Effector memory CD4-positive, alpha-beta T cell (primary cell): Measurements from ENCODE around the gene COPA.

Experiments
- DNase-seq, 3 donors: peaks; one replicate each; pipeline ENCODE4 v3.0.0-alpha.2; 2020
- H3K27ac ChIP-seq: 2 replicates; pipeline ENCODE4 v1.7.0; 2013; ENCODE audit warnings: mild to moderate bottlenecking, low read length, moderate library complexity; ENCODE audit not compliant: insufficient read depth, poor library complexity, severe bottlenecking
- H3K27me3 ChIP-seq: replicated peaks from 2 replicates; pipeline ENCODE4 v1.7.0; 2013; ENCODE audit warnings: mild to moderate bottlenecking, low read length; ENCODE audit not compliant: insufficient read depth, control insufficient read depth, poor library complexity, severe bottlenecking
- H3K36me3 ChIP-seq: 2 replicates; pipeline ENCODE4 v1.7.0; 2013; ENCODE audit warnings: mild to moderate bottlenecking, low read length, moderate library complexity; ENCODE audit not compliant: control insufficient read depth, insufficient read depth
- H3K4me1 ChIP-seq: 2 replicates; pipeline ENCODE4 v1.7.0; 2013; ENCODE audit warnings: low read length, mild to moderate bottlenecking; ENCODE audit not compliant: control insufficient read depth, insufficient read depth, poor library complexity, severe bottlenecking
- H3K4me3 ChIP-seq: 2 replicates; pipeline ENCODE4 v1.7.0; 2013; ENCODE audit warnings: low read length, low read depth, mild to moderate bottlenecking; ENCODE audit not compliant: insufficient read depth, poor library complexity, severe bottlenecking
- H3K9me3 ChIP-seq: 2 replicates; pipeline ENCODE4 v1.7.0; 2013; ENCODE audit warnings: mild to moderate bottlenecking, low read length, moderate library complexity; ENCODE audit not compliant: control insufficient read depth

Gene COPA

DNA sequence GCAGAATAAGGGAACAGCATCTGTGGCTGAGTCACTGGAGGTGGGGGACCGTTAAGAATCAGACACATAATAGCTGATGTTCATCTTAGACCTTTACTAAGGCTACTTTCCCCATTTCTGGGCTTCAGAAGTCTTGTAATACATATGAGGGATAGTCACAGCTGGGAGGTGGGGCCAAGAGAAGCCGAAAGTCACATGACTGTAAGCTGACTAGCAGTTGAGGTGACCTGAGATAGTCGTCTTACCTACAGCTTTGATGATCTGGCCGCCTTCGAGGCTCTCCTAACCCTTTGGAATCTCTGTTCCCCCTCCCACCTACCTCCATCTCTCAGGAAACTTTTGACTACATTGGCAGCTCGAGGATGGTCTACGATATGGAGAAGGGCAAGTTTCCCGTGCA, 9.5 kb upstream of the COPA start:
- Histone ChIP-seq H3K4me3 (no peak overlapping the region), H3K27ac (no peak overlapping the region), H3K9me3 (no peaks in the 10 kb centered on the region), H3K36me3 (peaks cover 94% of the 10 kb centered on the region), H3K27me3 (no peaks in the 10 kb centered on the region), H3K4me1 (no peaks in the 10 kb centered on the region)
- no peak for DNase-seq

DNA sequence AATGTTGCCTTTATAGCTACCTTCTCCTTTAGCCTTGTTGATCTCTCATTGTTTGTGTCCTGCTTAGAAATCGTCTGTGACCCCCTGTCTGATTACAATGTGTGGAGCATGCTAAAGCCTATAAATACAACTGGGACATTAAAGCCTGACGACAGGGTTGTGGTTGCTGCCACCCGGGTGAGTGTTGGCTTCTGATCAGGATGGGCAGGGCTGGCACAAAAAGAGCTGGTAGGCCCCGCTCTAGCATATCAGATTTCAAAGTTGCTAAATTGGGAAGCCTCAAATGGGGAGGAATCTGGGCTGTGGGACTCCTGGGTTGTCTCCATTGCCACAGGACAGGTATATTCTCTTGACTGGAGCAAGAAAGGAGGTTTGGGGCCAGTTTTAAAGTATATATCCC, 8.6 kb upstream of the COPA start:
- Histone ChIP-seq H3K27me3 (no peaks in the 10 kb centered on the region), H3K9me3 (no peaks in the 10 kb centered on the region), H3K27ac (no peak overlapping the region), H3K36me3 (peaks cover 92% of the 10 kb centered on the region), H3K4me1 (no peaks in the 10 kb centered on the region), H3K4me3 (no peak overlapping the region)
- no peak for DNase-seq

DNA sequence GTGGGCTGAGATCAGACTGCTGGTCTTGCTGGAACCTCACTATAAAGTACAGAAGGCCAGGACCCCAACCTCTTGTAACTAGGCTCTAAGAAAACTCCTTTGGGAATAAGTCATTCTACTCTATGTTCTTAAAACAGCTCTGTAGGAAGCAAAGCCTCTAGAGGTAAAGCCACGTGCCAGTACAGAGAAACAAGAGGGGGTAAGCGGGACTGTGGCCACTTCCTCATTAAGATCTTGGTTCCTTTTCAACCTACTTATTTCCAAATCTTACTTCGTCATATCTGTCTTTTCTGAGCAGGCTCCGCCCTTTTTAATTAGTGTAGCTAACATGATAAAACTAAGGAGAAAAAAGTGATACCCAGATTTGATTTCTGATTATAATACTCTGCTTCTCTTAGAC, 3.9 kb upstream of the COPA start:
- H3K4me1 ChIP-seq = peaks cover 9% of the 10 kb centered on the region
- H3K4me3 ChIP-seq = no peak overlapping the region
- H3K9me3 ChIP-seq = no peaks in the 10 kb centered on the region
- H3K36me3 ChIP-seq = peaks cover 45% of the 10 kb centered on the region
- no peaks in the 10 kb centered on the region for H3K27me3 ChIP-seq
- no peak overlapping the region for H3K27ac ChIP-seq
- no peak for DNase-seq

DNA sequence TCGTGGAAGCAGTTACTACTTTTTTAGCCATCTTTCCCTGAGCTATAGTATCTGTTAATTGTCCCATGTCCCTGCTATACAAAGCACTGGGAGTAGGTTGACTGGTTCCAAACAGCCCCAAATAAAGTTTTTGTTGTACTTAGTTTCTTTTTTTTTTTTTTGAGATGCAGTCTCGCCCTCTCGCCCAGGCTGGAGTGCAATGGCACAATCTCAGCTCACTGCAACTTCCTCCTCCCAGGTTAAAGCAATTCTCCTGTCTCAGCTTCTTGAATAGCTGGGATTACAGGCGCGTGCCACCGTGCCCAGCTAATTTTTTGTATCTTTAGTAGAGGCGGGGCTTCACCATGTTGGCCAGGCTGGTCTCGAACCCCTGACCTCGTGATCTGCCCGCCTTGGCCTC, 3.4 kb upstream of the COPA start:
- peaks cover 12% of the 10 kb centered on the region for H3K4me1 ChIP-seq
- no peak overlapping the region for H3K27ac ChIP-seq
- H3K36me3 ChIP-seq = peaks cover 40% of the 10 kb centered on the region
- no peaks in the 10 kb centered on the region for H3K27me3 ChIP-seq
- H3K9me3 ChIP-seq = no peaks in the 10 kb centered on the region
- no peak for DNase-seq
- no peak overlapping the region for H3K4me3 ChIP-seq

DNA sequence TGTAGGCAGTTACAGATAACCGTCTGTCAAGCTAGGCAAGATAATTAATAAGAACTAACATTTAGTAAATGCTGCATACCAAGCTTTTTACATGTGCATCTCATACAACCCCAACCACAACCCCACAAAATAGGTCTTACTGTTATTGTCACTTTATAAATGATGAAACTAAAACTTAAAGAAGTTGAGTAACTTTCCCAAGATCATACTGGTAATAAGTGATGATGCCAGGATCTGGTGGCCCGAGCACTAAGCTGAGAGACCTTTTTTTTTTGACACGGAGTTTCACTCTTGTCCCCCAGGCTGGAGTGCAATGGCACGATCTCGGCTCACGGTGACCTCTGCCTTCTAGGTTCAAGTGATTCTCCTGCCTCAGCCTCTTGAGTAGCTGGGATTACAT, 1.9 kb upstream of the COPA start:
- Histone ChIP-seq H3K27me3 (no peaks in the 10 kb centered on the region), H3K27ac (no peak overlapping the region), H3K9me3 (no peaks in the 10 kb centered on the region), H3K4me1 (peaks cover 16% of the 10 kb centered on the region), H3K4me3 (no peak overlapping the region), H3K36me3 (peaks cover 28% of the 10 kb centered on the region)
- no peak for DNase-seq

DNA sequence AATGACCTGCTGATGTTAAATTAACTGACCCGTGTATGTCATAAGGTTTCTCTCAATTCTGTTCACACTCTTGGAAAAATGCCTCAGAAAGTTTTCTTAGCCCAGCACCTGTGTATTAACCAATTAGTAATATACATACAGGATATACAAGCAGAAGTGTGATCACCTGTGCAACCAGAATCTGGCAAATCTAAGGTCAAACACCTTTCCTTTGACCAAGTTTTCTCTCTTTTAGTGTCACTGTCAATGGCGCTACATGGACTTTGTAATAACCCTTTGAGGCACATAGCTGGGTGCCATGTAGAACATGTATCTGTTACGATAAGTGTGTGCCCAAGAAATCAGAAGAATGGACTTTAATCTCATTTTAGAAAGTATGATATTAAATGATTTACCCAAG, 1.2 kb upstream of the COPA start:
- Histone ChIP-seq H3K36me3 (peaks cover 28% of the 10 kb centered on the region), H3K9me3 (no peaks in the 10 kb centered on the region), H3K4me3 (peak overlapping the region; percentile 91), H3K4me1 (peaks cover 16% of the 10 kb centered on the region), H3K27me3 (no peaks in the 10 kb centered on the region), H3K27ac (no peak overlapping the region)
- no peak for DNase-seq

DNA sequence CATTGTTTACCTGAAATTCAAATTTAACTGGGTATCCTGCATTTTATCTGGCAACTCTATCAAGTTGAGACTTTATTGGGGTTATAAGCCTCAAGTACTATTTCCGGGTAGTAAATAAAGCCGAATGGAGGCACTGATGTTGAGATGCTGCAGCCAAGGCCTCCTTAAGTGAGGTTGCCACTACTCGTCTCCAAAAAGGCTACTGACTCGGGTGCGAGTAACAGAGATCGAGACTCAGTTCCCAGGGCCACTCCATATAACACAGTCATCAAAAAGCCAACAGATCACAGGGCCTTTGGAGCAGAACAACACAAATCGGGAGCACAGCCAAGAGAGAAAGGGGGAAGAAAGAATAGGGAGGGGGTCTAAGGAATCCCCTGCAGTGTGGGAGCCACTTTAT, 524 bp downstream of the COPA start:
- Histone ChIP-seq H3K36me3 (peaks cover 33% of the 10 kb centered on the region), H3K4me1 (peaks cover 16% of the 10 kb centered on the region), H3K27me3 (no peaks in the 10 kb centered on the region), H3K9me3 (no peaks in the 10 kb centered on the region), H3K4me3 (peak overlapping the region; percentile 91), H3K27ac (peak overlapping the region; percentile 93)
- DNase-seq = no peak

DNA sequence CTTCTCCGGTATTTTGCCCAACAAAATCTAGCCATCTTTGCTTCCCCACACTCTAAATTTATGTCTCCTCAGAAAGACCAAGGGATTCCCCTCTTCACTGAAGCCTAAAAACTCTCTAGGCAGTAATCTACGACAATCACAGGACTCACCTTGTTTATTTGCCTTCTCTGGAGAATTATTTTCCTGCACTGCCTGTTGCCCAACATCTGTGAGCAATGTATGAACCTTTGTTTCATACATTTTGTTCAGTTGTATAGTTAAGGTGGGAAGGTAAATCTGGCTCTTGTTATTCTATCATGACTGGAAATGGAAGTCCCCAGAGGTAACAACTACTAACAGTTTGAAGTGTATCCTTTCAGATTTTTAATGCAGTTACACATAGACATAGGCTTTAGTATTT, 2.2 kb downstream of the COPA start:
- H3K27me3 ChIP-seq = no peaks in the 10 kb centered on the region
- H3K4me3 ChIP-seq = no peak overlapping the region
- H3K9me3 ChIP-seq = no peaks in the 10 kb centered on the region
- peaks cover 16% of the 10 kb centered on the region for H3K4me1 ChIP-seq
- no peak overlapping the region for H3K27ac ChIP-seq
- peaks cover 35% of the 10 kb centered on the region for H3K36me3 ChIP-seq
- DNase-seq = no peak

DNA sequence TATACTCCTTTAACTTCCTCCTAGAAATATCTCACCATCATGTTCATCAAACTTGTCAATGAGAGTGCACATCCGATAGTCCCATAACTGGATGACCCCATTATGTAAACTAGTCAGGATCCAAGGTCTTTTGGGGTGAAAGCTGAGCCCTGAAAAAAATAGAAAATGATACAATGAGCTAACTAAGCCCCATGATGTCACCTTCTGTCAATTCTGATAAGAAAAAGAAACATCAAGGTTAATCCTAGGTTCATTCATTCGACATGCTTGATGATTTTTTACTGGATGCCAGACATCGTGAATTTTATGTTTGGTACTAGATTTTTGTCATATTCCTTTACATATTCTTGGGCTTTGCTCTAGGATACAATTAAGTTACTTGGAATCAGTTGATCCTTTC, 2.9 kb downstream of the COPA start:
- Histone ChIP-seq H3K9me3 (no peaks in the 10 kb centered on the region), H3K27me3 (no peaks in the 10 kb centered on the region), H3K4me3 (no peak overlapping the region), H3K27ac (no peak overlapping the region), H3K36me3 (peaks cover 35% of the 10 kb centered on the region), H3K4me1 (peaks cover 16% of the 10 kb centered on the region)
- DNase-seq = no peak

DNA sequence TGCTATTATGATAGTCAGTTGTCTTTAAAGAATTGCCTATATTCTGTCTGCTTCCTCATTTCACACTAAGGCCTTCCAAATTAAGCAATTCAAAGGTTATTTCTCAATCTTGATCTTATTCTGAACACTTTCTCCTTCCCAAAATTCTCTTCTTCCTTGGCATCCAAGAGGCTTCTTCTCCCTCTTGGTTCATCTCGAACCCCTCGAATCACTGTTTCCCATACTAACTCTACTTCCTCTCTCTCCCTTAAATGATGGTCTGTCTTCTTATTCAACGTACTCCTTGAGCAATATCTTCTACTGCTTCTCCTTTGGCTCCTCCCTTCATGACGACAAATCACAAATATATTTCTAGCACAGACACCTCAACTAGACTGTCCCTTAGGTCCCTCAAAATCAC, 4.5 kb downstream of the COPA start:
- no peaks in the 10 kb centered on the region for H3K9me3 ChIP-seq
- H3K4me3 ChIP-seq = no peak overlapping the region
- H3K4me1 ChIP-seq = peaks cover 8% of the 10 kb centered on the region
- DNase-seq = no peak
- H3K36me3 ChIP-seq = peaks cover 49% of the 10 kb centered on the region
- no peak overlapping the region for H3K27ac ChIP-seq
- no peaks in the 10 kb centered on the region for H3K27me3 ChIP-seq

DNA sequence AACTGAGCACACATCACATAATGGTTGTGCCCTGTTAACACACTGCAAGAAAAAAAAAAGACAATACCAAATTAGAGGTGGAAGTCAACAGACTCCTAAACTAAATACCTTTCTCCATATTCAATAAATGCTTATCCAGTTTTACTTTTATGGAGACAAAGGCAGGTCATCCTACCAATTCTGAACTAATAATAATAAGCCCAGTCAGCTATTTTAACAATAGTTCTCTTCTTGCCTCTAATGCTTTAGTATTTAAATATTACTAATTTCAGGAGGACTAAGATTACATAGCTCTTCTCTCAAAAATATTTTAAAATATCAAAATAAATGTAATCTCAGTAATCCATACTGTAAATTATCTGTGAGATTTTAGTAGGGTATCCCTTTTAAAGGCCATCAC, 10.5 kb downstream of the COPA start:
- no peaks in the 10 kb centered on the region for H3K27me3 ChIP-seq
- no peaks in the 10 kb centered on the region for H3K4me1 ChIP-seq
- peaks cover 71% of the 10 kb centered on the region for H3K36me3 ChIP-seq
- no peak for DNase-seq
- H3K27ac ChIP-seq = no peak overlapping the region
- no peak overlapping the region for H3K4me3 ChIP-seq
- no peaks in the 10 kb centered on the region for H3K9me3 ChIP-seq
